HS-5 (cell line): ENCODE data around the gene PARP9.

Experiments used
- DNase-seq: peaks from one replicate; pipeline ENCODE4 v3.0.0-alpha.2; 2012; ENCODE audit warnings: low read depth

The PARP9 gene

DNA sequence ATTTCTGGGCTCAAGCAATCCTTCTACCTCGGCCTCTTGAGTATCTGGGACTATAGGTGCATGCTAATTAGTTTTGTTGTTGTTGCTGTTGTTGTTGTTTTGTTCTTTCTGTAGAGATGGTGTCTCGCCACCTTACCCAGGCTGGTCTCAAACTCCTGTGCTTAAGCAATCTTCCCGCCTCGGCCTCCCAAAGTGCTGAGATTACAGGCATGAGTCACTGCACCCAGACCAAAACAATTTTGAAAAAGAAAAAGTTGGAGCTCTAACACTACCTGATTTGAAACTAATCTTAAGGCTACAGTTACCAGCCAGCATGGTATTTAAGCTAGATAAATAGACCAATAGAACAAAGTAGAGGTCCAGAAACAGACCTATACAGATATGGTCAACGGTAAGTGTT lies 79.1 kb downstream of the PARP9 start:
- no peak for DNase-seq

DNA sequence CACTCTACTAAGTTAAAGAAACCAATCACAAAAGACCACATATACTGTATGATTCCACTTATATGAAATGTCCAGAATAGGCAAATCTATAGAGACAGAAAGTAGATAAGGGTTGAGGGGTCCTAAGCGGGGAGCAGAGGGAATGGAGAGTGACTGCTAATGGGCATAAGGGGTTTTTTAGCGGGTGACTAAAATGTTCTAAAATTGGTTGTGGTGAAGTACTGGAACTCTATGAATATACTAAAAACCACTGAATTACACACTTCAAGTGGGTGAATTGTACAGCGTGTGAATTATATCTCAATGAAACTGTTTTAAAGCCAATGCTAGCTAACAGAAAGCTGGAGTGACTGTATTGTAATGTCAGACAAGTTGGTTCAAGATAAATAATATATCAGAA lies 82.7 kb downstream of the PARP9 start:
- no peak for DNase-seq
